CD4-positive, alpha-beta T cell treated with Interleukin-15 for 1 hour (primary cell): ENCODE measurements around the gene SLC2A3.
"Not testable (repeated sequence)": the region's sequence is repeated elsewhere in the genome, so short reads cannot be mapped to it uniquely, and the experiment has no call there.

Experiments used
- DNase-seq: peaks from one replicate; pipeline ENCODE4 v3.0.0-alpha.2; 2020

Gene SLC2A3

GRCh38 chr12:7915661-7916403 lies 20.2 kb downstream of the SLC2A3 start:
- DNase-seq, result no peak

- DNase-seq, result not testable (repeated sequence)
These were observed 25.9 kb downstream of the SLC2A3 start for GRCh38 chr12:7910106-7910505.

- DNase-seq, result no peak
These were observed 29.0 kb downstream of the SLC2A3 start for GRCh38 chr12:7907009-7907408.

- not testable (repeated sequence) for DNase-seq
These were observed 29.7 kb downstream of the SLC2A3 start for GRCh38 chr12:7906303-7906702.

- DNase-seq, result not testable (repeated sequence)
These were observed 30.3 kb downstream of the SLC2A3 start for GRCh38 chr12:7905600-7906125.

- no peak for DNase-seq
These were observed 30.9 kb downstream of the SLC2A3 start for GRCh38 chr12:7905071-7905470.

- DNase-seq, result not testable (repeated sequence)
These were observed 33.6 kb downstream of the SLC2A3 start for GRCh38 chr12:7902416-7902815.

- no peak for DNase-seq
These were observed 36.2 kb downstream of the SLC2A3 start for GRCh38 chr12:7899755-7900154.

- not testable (repeated sequence) for DNase-seq
These were observed 39.3 kb downstream of the SLC2A3 start for GRCh38 chr12:7896726-7897125.

GRCh38 chr12:7892186-7892980 lies 43.6 kb downstream of the SLC2A3 start:
- no peak for DNase-seq

GRCh38 chr12:7884689-7885088 lies 51.3 kb downstream of the SLC2A3 start:
- DNase-seq, result no peak

GRCh38 chr12:7881736-7882120 lies 54.3 kb downstream of the SLC2A3 start:
- DNase-seq, result not testable (repeated sequence)

GRCh38 chr12:7880952-7881735 lies 54.8 kb downstream of the SLC2A3 start:
- DNase-seq, result not testable (repeated sequence)

GRCh38 chr12:7879246-7879645 lies 56.7 kb downstream of the SLC2A3 start:
- no peak for DNase-seq

GRCh38 chr12:7877420-7877819 lies 58.6 kb downstream of the SLC2A3 start:
- no peak for DNase-seq

- DNase-seq, result no peak
These were observed 63.2 kb downstream of the SLC2A3 start, which contains the start of gene SLC2A14 for GRCh38 chr12:7872566-7873319. Gene SLC2A14 (minus strand): TSS chr12:7872915. CDS start chr12:7869880, 3,035 bp downstream.

- DNase-seq, result no peak
These were observed 65.7 kb downstream of the SLC2A3 start for GRCh38 chr12:7870335-7870734.
